SK-N-SH treated with all-trans-retinoic acid at 6 μM for 48 hours (cell line): ENCODE data around the gene TCEA3.

Source experiments
- ATAC-seq: fragments of 200-7000 bp; cut with Tn5 transposase; 3 replicates; pipeline ENCODE4 v1.9.1; 2020; ENCODE audit warnings: mild to moderate bottlenecking, moderate library complexity
- ARNTL ChIP-seq: fragments of 450-650 bp; formaldehyde crosslinking; IDR thresholded peaks from 2 replicates; pipeline ENCODE4 v1.5.0; 2020; ENCODE audit warnings: low read depth, mild to moderate bottlenecking, moderate library complexity, borderline replicate concordance
- BACH2 ChIP-seq: fragments of 250-450 bp; sonication (Bioruptor Pico); IDR thresholded peaks from 2 replicates; pipeline ENCODE4 v1.9.0; 2021; ENCODE audit warnings: mild to moderate bottlenecking, borderline replicate concordance
- CSDC2 ChIP-seq: fragments of 250-450 bp; sonication (Bioruptor Pico); IDR thresholded peaks from 2 replicates; pipeline ENCODE4 v1.5.0; 2020; ENCODE audit warnings: mild to moderate bottlenecking, moderate library complexity
- GLIS3 ChIP-seq: fragments of 250-450 bp; sonication (Bioruptor Pico); IDR thresholded peaks from 2 replicates; pipeline ENCODE4 v1.5.0; 2020; ENCODE audit warnings: mild to moderate bottlenecking, moderate library complexity
- ISL1 ChIP-seq: fragments of 250-450 bp; sonication (Bioruptor Pico); IDR thresholded peaks from 2 replicates; pipeline ENCODE4 v2.1.2; 2022; ENCODE audit warnings: mild to moderate bottlenecking, moderate library complexity
- OSR1 ChIP-seq: fragments of 250-450 bp; sonication (Bioruptor Pico); IDR thresholded peaks from 2 replicates; pipeline ENCODE4 v1.8.0; 2022; ENCODE audit warnings: moderate library complexity, mild to moderate bottlenecking, inconsistent platforms
- RARB ChIP-seq: fragments of 250-450 bp; sonication (Bioruptor Pico); IDR thresholded peaks from 2 replicates; pipeline ENCODE4 v1.8.0; 2021; ENCODE audit warnings: mild to moderate bottlenecking, moderate library complexity
- SNAI2 ChIP-seq: fragments of 250-450 bp; sonication (Bioruptor Pico); IDR thresholded peaks from 2 replicates; pipeline ENCODE4 v1.5.0; 2020; ENCODE audit warnings: mild to moderate bottlenecking, moderate library complexity
- TCF4 ChIP-seq: fragments of 250-450 bp; sonication (Bioruptor Pico); IDR thresholded peaks from 2 replicates; pipeline ENCODE4 v1.8.0; 2021; ENCODE audit warnings: mild to moderate bottlenecking, moderate library complexity, borderline replicate concordance
- TOX ChIP-seq: fragments of 250-450 bp; sonication (Bioruptor Pico); IDR thresholded peaks from 2 replicates; pipeline ENCODE4 v1.8.0; 2021; ENCODE audit warnings: mild to moderate bottlenecking, moderate library complexity, borderline replicate concordance
- ZC3H10 ChIP-seq: fragments of 250-450 bp; sonication (Bioruptor Pico); IDR thresholded peaks from 2 replicates; pipeline ENCODE4 v1.5.1; 2021; ENCODE audit warnings: mild to moderate bottlenecking, moderate library complexity
- ZFP3 ChIP-seq: fragments of 250-450 bp; sonication (Bioruptor Pico); IDR thresholded peaks from 2 replicates; pipeline ENCODE4 v1.5.0; 2020; ENCODE audit warnings: mild to moderate bottlenecking, moderate library complexity
- ZFP30 ChIP-seq: fragments of 450-650 bp; formaldehyde crosslinking; IDR thresholded peaks from 2 replicates; pipeline ENCODE4 v1.5.0; 2022; ENCODE audit warnings: mild to moderate bottlenecking, moderate library complexity
- ZNF565 ChIP-seq: fragments of 450-650 bp; formaldehyde crosslinking; conservative IDR thresholded peaks from 2 replicates; pipeline ENCODE4 v1.5.0; 2020; ENCODE audit warnings: low read depth, mild to moderate bottlenecking, moderate library complexity
- ZNF70 ChIP-seq: fragments of 450-650 bp; formaldehyde crosslinking; IDR thresholded peaks from 2 replicates; pipeline ENCODE4 v1.5.0; 2020; ENCODE audit warnings: mild to moderate bottlenecking, moderate library complexity
- ZNF8 ChIP-seq: fragments of 450-650 bp; formaldehyde crosslinking; IDR thresholded peaks from 2 replicates; pipeline ENCODE4 v1.5.0; 2020; ENCODE audit warnings: mild to moderate bottlenecking, moderate library complexity
- TF ChIP-seq, protein P1 (sequence below): fragments of 250-450 bp; sonication (Bioruptor Pico); IDR thresholded peaks from 2 replicates; pipeline ENCODE4 v1.5.1; 2020; ENCODE audit warnings: low read depth, mild to moderate bottlenecking, moderate library complexity
- TF ChIP-seq, protein P2 (sequence below): fragments of 250-450 bp; sonication (Bioruptor Pico); IDR thresholded peaks from 2 replicates; pipeline ENCODE4 v1.8.0; 2021; ENCODE audit warnings: low read depth, mild to moderate bottlenecking, moderate library complexity, borderline replicate concordance
- TF ChIP-seq, protein P3 (sequence below): fragments of 250-450 bp; sonication (Bioruptor Pico); IDR thresholded peaks from 2 replicates; pipeline ENCODE4 v1.5.1; 2021; ENCODE audit warnings: mild to moderate bottlenecking, moderate library complexity
- TF ChIP-seq, protein P4 (sequence below): fragments of 250-450 bp; sonication (Bioruptor Pico); IDR thresholded peaks from 2 replicates; pipeline ENCODE4 v1.8.0; 2020; ENCODE audit warnings: mild to moderate bottlenecking, moderate library complexity, borderline replicate concordance
- TF ChIP-seq, protein P5 (sequence below): fragments of 250-450 bp; sonication (Bioruptor Pico); IDR thresholded peaks from 2 replicates; pipeline ENCODE4 v1.5.0; 2020; ENCODE audit warnings: mild to moderate bottlenecking, moderate library complexity

TCEA3 gene

DNA sequence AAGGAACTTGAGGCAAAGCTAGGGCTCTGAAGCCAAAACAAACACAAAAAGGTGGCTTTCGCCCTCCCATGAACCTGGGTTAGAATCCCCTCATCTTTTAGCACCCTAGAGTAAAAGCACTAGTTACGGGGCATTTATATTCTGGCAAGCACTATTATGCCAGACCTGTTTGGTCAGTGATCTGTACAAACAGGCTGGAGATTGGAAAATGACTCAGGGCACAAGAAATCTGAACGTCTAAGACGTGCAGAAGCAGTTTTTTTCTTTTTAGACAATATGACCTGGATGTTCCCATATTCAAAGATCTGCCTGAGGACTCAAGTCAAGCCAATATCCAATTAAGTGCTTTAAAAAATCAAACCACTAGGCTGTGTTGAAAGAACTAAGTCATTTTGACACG lies 58.0 kb downstream of the TCEA3 start:
- TF ChIP-seq, protein P1, sequence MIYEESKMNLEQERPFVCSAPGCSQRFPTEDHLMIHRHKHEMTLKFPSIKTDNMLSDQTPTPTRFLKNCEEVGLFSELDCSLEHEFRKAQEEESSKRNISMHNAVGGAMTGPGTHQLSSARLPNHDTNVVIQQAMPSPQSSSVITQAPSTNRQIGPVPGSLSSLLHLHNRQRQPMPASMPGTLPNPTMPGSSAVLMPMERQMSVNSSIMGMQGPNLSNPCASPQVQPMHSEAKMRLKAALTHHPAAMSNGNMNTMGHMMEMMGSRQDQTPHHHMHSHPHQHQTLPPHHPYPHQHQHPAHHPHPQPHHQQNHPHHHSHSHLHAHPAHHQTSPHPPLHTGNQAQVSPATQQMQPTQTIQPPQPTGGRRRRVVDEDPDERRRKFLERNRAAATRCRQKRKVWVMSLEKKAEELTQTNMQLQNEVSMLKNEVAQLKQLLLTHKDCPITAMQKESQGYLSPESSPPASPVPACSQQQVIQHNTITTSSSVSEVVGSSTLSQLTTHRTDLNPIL (CRISPR knock-in tag): no peak
- no peak for TF ChIP-seq ARNTL (CRISPR knock-in tag)
- TF ChIP-seq TCF4 (CRISPR knock-in tag): no peak
- no peak for TF ChIP-seq ZNF8 (CRISPR knock-in tag)
- TF ChIP-seq, protein P2, sequence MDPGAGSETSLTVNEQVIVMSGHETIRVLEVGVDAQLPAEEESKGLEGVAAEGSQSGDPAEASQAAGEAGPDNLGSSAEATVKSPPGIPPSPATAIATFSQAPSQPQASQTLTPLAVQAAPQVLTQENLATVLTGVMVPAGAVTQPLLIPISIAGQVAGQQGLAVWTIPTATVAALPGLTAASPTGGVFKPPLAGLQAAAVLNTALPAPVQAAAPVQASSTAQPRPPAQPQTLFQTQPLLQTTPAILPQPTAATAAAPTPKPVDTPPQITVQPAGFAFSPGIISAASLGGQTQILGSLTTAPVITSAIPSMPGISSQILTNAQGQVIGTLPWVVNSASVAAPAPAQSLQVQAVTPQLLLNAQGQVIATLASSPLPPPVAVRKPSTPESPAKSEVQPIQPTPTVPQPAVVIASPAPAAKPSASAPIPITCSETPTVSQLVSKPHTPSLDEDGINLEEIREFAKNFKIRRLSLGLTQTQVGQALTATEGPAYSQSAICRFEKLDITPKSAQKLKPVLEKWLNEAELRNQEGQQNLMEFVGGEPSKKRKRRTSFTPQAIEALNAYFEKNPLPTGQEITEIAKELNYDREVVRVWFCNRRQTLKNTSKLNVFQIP (CRISPR knock-in tag): no peak
- TF ChIP-seq ZFP30 (CRISPR knock-in tag): no peak
- no peak for ATAC-seq

DNA sequence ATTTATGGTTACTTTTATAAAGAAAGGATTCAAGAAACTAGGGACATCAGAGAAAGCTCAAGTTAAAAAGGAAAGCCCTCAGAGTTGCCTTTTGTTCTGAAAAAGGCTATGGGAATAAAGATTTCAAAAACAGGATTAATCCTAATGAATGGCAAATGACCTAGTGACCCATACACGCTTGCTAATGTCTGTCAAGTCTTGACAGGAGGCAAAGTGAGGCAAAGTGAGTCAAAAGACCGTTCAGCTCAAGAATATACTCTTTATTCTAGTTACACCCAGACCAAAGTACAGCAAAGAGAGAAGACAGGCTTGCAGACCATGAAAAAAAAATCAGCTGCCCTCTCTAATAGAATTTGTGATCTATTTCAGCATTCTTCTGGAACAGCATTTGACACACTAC lies 58.4 kb downstream of the TCEA3 start:
- TF ChIP-seq, protein P3, sequence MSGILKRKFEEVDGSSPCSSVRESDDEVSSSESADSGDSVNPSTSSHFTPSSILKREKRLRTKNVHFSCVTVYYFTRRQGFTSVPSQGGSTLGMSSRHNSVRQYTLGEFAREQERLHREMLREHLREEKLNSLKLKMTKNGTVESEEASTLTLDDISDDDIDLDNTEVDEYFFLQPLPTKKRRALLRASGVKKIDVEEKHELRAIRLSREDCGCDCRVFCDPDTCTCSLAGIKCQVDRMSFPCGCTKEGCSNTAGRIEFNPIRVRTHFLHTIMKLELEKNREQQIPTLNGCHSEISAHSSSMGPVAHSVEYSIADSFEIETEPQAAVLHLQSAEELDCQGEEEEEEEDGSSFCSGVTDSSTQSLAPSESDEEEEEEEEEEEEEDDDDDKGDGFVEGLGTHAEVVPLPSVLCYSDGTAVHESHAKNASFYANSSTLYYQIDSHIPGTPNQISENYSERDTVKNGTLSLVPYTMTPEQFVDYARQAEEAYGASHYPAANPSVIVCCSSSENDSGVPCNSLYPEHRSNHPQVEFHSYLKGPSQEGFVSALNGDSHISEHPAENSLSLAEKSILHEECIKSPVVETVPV (CRISPR knock-in tag): no peak
- no peak for TF ChIP-seq CSDC2 (CRISPR knock-in tag)
- TF ChIP-seq SNAI2 (CRISPR knock-in tag): no peak
- TF ChIP-seq ZNF565 (CRISPR knock-in tag): no peak
- TF ChIP-seq TOX (CRISPR knock-in tag): no peak
- no peak for TF ChIP-seq RARB (CRISPR knock-in tag)
- no peak for TF ChIP-seq ZC3H10 (CRISPR knock-in tag)
- no peak for TF ChIP-seq OSR1 (CRISPR knock-in tag)
- TF ChIP-seq TCF4 (CRISPR knock-in tag): no peak
- no peak for TF ChIP-seq ISL1 (CRISPR knock-in tag)
- TF ChIP-seq, protein P4, sequence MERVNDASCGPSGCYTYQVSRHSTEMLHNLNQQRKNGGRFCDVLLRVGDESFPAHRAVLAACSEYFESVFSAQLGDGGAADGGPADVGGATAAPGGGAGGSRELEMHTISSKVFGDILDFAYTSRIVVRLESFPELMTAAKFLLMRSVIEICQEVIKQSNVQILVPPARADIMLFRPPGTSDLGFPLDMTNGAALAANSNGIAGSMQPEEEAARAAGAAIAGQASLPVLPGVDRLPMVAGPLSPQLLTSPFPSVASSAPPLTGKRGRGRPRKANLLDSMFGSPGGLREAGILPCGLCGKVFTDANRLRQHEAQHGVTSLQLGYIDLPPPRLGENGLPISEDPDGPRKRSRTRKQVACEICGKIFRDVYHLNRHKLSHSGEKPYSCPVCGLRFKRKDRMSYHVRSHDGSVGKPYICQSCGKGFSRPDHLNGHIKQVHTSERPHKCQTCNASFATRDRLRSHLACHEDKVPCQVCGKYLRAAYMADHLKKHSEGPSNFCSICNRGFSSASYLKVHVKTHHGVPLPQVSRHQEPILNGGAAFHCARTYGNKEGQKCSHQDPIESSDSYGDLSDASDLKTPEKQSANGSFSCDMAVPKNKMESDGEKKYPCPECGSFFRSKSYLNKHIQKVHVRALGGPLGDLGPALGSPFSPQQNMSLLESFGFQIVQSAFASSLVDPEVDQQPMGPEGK (CRISPR knock-in tag): no peak
- no peak for TF ChIP-seq ZNF70 (CRISPR knock-in tag)
- TF ChIP-seq GLIS3 (CRISPR knock-in tag): no peak
- TF ChIP-seq, protein P1 (CRISPR knock-in tag): no peak
- no peak for TF ChIP-seq ZFP3 (CRISPR knock-in tag)
- TF ChIP-seq BACH2 (CRISPR knock-in tag): no peak
- TF ChIP-seq, protein P5, sequence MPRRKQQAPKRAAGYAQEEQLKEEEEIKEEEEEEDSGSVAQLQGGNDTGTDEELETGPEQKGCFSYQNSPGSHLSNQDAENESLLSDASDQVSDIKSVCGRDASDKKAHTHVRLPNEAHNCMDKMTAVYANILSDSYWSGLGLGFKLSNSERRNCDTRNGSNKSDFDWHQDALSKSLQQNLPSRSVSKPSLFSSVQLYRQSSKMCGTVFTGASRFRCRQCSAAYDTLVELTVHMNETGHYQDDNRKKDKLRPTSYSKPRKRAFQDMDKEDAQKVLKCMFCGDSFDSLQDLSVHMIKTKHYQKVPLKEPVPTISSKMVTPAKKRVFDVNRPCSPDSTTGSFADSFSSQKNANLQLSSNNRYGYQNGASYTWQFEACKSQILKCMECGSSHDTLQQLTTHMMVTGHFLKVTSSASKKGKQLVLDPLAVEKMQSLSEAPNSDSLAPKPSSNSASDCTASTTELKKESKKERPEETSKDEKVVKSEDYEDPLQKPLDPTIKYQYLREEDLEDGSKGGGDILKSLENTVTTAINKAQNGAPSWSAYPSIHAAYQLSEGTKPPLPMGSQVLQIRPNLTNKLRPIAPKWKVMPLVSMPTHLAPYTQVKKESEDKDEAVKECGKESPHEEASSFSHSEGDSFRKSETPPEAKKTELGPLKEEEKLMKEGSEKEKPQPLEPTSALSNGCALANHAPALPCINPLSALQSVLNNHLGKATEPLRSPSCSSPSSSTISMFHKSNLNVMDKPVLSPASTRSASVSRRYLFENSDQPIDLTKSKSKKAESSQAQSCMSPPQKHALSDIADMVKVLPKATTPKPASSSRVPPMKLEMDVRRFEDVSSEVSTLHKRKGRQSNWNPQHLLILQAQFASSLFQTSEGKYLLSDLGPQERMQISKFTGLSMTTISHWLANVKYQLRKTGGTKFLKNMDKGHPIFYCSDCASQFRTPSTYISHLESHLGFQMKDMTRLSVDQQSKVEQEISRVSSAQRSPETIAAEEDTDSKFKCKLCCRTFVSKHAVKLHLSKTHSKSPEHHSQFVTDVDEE (CRISPR knock-in tag): no peak
- no peak for TF ChIP-seq ZFP30 (CRISPR knock-in tag)
- no peak for TF ChIP-seq ARNTL (CRISPR knock-in tag)
- TF ChIP-seq, protein P2 (CRISPR knock-in tag): no peak

More for the DNA sequence above, 58.4 kb downstream of the TCEA3 start:
- ATAC-seq: no peak
